ENCODE measurements around the gene PAX7.

DNA sequence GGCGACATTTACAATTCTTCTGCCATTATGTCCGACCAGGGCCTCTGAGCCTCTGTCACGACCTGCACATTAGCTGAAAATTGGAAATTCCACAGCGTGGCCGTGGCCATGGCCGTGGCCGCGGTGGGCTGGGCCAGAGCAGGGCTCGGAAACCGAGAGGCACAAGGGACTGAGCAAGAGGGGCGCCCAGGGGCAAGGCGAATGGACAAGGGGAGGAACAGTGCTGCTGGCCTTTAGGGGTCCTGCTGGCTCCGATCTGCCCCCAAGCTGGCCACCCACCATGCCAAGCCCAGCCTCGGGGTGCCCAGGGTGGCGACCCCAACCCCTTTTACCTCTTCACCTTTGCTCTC lies 153.8 kb downstream of the PAX7 start:
- TF ChIP-seq POLR2AphosphoS5 (IDR thresholded peaks at IDR 0.05; ENCODE audit: low read depth): no peak
- TF ChIP-seq, protein P1, sequence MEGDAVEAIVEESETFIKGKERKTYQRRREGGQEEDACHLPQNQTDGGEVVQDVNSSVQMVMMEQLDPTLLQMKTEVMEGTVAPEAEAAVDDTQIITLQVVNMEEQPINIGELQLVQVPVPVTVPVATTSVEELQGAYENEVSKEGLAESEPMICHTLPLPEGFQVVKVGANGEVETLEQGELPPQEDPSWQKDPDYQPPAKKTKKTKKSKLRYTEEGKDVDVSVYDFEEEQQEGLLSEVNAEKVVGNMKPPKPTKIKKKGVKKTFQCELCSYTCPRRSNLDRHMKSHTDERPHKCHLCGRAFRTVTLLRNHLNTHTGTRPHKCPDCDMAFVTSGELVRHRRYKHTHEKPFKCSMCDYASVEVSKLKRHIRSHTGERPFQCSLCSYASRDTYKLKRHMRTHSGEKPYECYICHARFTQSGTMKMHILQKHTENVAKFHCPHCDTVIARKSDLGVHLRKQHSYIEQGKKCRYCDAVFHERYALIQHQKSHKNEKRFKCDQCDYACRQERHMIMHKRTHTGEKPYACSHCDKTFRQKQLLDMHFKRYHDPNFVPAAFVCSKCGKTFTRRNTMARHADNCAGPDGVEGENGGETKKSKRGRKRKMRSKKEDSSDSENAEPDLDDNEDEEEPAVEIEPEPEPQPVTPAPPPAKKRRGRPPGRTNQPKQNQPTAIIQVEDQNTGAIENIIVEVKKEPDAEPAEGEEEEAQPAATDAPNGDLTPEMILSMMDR (conservative IDR thresholded peaks at IDR 0.05; ENCODE audit: low read depth in 2 of 2): no peak
